ENCODE results near the gene DIPK1A.

Gene DIPK1A

GRCh38 chr1:92797961-92798360 lies 163.3 kb downstream of the DIPK1A start:
- ATAC-seq: no peak
- DNase-seq: no peak

- ATAC-seq (no peak), DNase-seq (no peak)
These were observed 164.0 kb downstream of the DIPK1A start for GRCh38 chr1:92797297-92797696.

- DNase-seq (no peak), ATAC-seq (no peak)
These were observed 166.1 kb downstream of the DIPK1A start for GRCh38 chr1:92795166-92795565.

GRCh38 chr1:92792340-92792782 lies 168.9 kb downstream of the DIPK1A start:
- DNase-seq (no peak), ATAC-seq (no peak)
